Activated CD4-positive, CD25-positive, alpha-beta regulatory T cell treated with anti-CD3 and anti-CD28 coated beads, Interleukin-2, amount 50 U/mL, for 72 hours (primary cell): ENCODE data around the gene ASB13.

Experiments
- DNase-seq: peaks from one replicate; pipeline ENCODE4 v3.0.0; 2021

Gene ASB13

GRCh38 chr10:5645944-5646617 is 20.3 kb downstream of the ASB13 start:
- DNase-seq: no peak

- no peak for DNase-seq
These were observed 21.0 kb downstream of the ASB13 start for GRCh38 chr10:5645375-5645774.

GRCh38 chr10:5644930-5645329 is 21.5 kb downstream of the ASB13 start:
- DNase-seq: no peak

GRCh38 chr10:5643346-5644067 is 22.9 kb downstream of the ASB13 start:
- DNase-seq: no peak

GRCh38 chr10:5641501-5641900 is 24.9 kb downstream of the ASB13 start:
- DNase-seq: no peak

GRCh38 chr10:5640501-5640900 is 25.9 kb downstream of the ASB13 start:
- DNase-seq: no peak

GRCh38 chr10:5640036-5640435 is 26.4 kb downstream of the ASB13 start:
- DNase-seq: no peak

GRCh38 chr10:5639066-5639465 is 27.3 kb downstream of the ASB13 start:
- DNase-seq: no peak

- no peak for DNase-seq
These were observed 27.9 kb downstream of the ASB13 start for GRCh38 chr10:5638494-5638893.

GRCh38 chr10:5634918-5635317 is 31.5 kb downstream of the ASB13 start:
- no peak for DNase-seq

GRCh38 chr10:5633166-5633749 is 33.1 kb downstream of the ASB13 start:
- no peak for DNase-seq

GRCh38 chr10:5632446-5632845 is 33.9 kb downstream of the ASB13 start:
- no peak for DNase-seq

GRCh38 chr10:5631936-5632335 is 34.5 kb downstream of the ASB13 start:
- DNase-seq: no peak

- no peak for DNase-seq
These were observed 36.3 kb downstream of the ASB13 start for GRCh38 chr10:5630112-5630436.

- peak; percentile 85 for DNase-seq
These were observed 36.9 kb downstream of the ASB13 start for GRCh38 chr10:5629303-5630111.

- DNase-seq: no peak
These were observed 37.7 kb downstream of the ASB13 start for GRCh38 chr10:5628451-5629302.

GRCh38 chr10:5627486-5628044 is 38.8 kb downstream of the ASB13 start:
- DNase-seq: no peak

GRCh38 chr10:5625992-5626777 is 40.2 kb downstream of the ASB13 start:
- DNase-seq: no peak

- no peak for DNase-seq
These were observed 41.7 kb downstream of the ASB13 start for GRCh38 chr10:5624701-5625100.

GRCh38 chr10:5623081-5623748 is 43.2 kb downstream of the ASB13 start:
- DNase-seq: peak; percentile 87
